HG03139 (cell line): ENCODE measurements around the gene TLL2.
"Not testable (repeated sequence)": the region's sequence is repeated elsewhere in the genome, so short reads cannot be mapped to it uniquely, and the experiment has no call there.

ENCODE experiments used
- ATAC-seq: cut with Tn5 transposase; IDR thresholded peaks from one replicate; pipeline ENCODE4 v1.9.1; 2021; ENCODE audit not compliant: unreplicated experiment

The TLL2 gene

GRCh38 chr10:96513698-96514561 lies at the start of gene TLL2:
TLL2 (minus strand) TSS chr10:96513926; CDS start chr10:96513685, 241 bp downstream.
- peak; percentile 74 for ATAC-seq

- ATAC-seq, result no peak
These were observed 47.5 kb upstream of the TLL2 start for GRCh38 chr10:96560966-96561887.

GRCh38 chr10:96560489-96560888 lies 46.8 kb upstream of the TLL2 start:
- ATAC-seq, result no peak

GRCh38 chr10:96556003-96556402 lies 42.3 kb upstream of the TLL2 start:
- ATAC-seq, result no peak

GRCh38 chr10:96555330-96555729 lies 41.6 kb upstream of the TLL2 start:
- no peak for ATAC-seq

- no peak for ATAC-seq
These were observed 34.9 kb upstream of the TLL2 start for GRCh38 chr10:96548589-96548988.

- ATAC-seq, result not testable (repeated sequence)
These were observed 31.8 kb upstream of the TLL2 start for GRCh38 chr10:96545558-96545957.

GRCh38 chr10:96541921-96542320 lies 28.2 kb upstream of the TLL2 start:
- ATAC-seq, result no peak

- ATAC-seq, result no peak
These were observed 26.5 kb upstream of the TLL2 start for GRCh38 chr10:96540240-96540639.

GRCh38 chr10:96538683-96539082 lies 25.0 kb upstream of the TLL2 start:
- ATAC-seq, result no peak

- no peak for ATAC-seq
These were observed 22.4 kb upstream of the TLL2 start for GRCh38 chr10:96536129-96536528.

GRCh38 chr10:96532523-96532922 lies 18.8 kb upstream of the TLL2 start:
- ATAC-seq, result no peak

GRCh38 chr10:96529634-96530279 lies 16.0 kb upstream of the TLL2 start:
- ATAC-seq, result no peak

- ATAC-seq, result no peak
These were observed 11.0 kb upstream of the TLL2 start for GRCh38 chr10:96524741-96525140.

GRCh38 chr10:96517284-96517683 lies 3.6 kb upstream of the TLL2 start:
- ATAC-seq, result no peak

GRCh38 chr10:96516337-96516736 lies 2.6 kb upstream of the TLL2 start:
- no peak for ATAC-seq

GRCh38 chr10:96513305-96513697 lies 425 bp downstream of the TLL2 start:
- peak; percentile 32 for ATAC-seq

GRCh38 chr10:96512524-96513304 lies 1.0 kb downstream of the TLL2 start:
- no peak for ATAC-seq

- no peak for ATAC-seq
These were observed 2.4 kb downstream of the TLL2 start for GRCh38 chr10:96511044-96511945.
